22Rv1 (cell line): Measurements from ENCODE around the gene TMBIM4.

Source experiments
- H3K27ac ChIP-seq: fragments of 450-650 bp; 2 replicates; pipeline ENCODE4 v1.5.1; 2017
- ZFX ChIP-seq: fragments of 450-650 bp; IDR thresholded peaks from 2 replicates; pipeline ENCODE4 v1.6.1; 2017; ENCODE audit warnings: antibody characterized with exemption, borderline replicate concordance
- TF ChIP-seq, protein P1 (sequence below): fragments of 450-650 bp; IDR thresholded peaks from 2 replicates; pipeline ENCODE4 v1.5.1; 2017; ENCODE audit warnings: mild to moderate bottlenecking

The TMBIM4 gene

GRCh38 chr12:66163289-66163688 is 6.5 kb downstream of the TMBIM4 start:
- TF ChIP-seq, protein P1, sequence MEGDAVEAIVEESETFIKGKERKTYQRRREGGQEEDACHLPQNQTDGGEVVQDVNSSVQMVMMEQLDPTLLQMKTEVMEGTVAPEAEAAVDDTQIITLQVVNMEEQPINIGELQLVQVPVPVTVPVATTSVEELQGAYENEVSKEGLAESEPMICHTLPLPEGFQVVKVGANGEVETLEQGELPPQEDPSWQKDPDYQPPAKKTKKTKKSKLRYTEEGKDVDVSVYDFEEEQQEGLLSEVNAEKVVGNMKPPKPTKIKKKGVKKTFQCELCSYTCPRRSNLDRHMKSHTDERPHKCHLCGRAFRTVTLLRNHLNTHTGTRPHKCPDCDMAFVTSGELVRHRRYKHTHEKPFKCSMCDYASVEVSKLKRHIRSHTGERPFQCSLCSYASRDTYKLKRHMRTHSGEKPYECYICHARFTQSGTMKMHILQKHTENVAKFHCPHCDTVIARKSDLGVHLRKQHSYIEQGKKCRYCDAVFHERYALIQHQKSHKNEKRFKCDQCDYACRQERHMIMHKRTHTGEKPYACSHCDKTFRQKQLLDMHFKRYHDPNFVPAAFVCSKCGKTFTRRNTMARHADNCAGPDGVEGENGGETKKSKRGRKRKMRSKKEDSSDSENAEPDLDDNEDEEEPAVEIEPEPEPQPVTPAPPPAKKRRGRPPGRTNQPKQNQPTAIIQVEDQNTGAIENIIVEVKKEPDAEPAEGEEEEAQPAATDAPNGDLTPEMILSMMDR, result no peak
- no peak for TF ChIP-seq ZFX
- H3K27ac ChIP-seq, result no peak overlapping the region

DNA sequence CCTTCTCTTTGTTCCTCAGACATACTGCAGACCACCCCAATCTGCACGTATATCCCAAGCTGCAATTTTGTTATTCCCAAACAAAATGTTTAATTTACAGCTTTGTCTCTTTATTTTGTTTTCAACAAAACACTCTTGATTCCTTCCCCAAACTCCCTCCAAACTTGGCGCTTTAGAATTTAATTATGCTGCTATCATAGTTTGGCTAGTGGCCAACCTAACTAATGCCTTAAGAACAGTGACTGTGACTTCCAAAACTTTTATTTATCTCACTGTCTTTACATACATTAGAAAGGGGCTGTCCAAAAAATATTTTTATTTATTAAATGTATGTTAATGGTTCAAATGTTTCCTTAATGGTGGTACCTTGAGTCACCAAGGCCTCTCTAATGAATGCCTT is 7.1 kb downstream of the TMBIM4 start:
- TF ChIP-seq ZFX, result no peak
- TF ChIP-seq, protein P1, result no peak
- H3K27ac ChIP-seq, result no peak overlapping the region

DNA sequence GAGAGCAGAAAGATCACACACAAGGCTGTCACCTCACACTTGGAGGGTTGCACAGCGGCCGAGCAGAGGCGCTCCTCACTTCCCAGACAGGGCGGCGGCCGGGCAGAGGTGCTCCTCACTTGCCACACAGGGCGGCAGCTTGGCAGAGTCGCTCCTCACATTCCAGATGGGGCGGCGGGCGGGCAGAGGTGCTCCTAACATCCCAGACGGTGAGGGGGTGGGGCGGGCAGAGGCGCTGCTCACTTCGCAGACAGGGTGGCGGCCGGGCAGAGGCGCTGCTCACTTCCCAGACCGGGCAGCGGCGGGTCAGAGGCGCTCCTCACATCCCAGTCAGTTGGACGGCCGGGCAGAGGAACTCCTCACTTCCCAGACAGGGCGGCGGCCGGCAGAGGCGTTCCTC is 9.1 kb downstream of the TMBIM4 start:
- TF ChIP-seq ZFX, result no peak

GRCh38 chr12:66159123-66159522 is 10.7 kb downstream of the TMBIM4 start:
- no peak overlapping the region for H3K27ac ChIP-seq
- TF ChIP-seq ZFX, result no peak
- TF ChIP-seq, protein P1, result no peak

More for the DNA sequence above, 9.1 kb downstream of the TMBIM4 start:
- H3K27ac ChIP-seq, result no peak overlapping the region

- H3K27ac ChIP-seq, result no peak overlapping the region
- no peak for TF ChIP-seq ZFX
- TF ChIP-seq, protein P1, result no peak
These were observed 13.1 kb downstream of the TMBIM4 start for GRCh38 chr12:66156654-66157053.

GRCh38 chr12:66154776-66155175 is 15.0 kb downstream of the TMBIM4 start:
- no peak for TF ChIP-seq ZFX
- TF ChIP-seq, protein P1, result no peak
- no peak overlapping the region for H3K27ac ChIP-seq

GRCh38 chr12:66152732-66153131 is 17.1 kb downstream of the TMBIM4 start:
- TF ChIP-seq, protein P1, result no peak
- TF ChIP-seq ZFX, result no peak
- H3K27ac ChIP-seq, result no peak overlapping the region

GRCh38 chr12:66149702-66150398 is 19.9 kb downstream of the TMBIM4 start:
- TF ChIP-seq, protein P1, result no peak
- TF ChIP-seq ZFX, result no peak
- no peak overlapping the region for H3K27ac ChIP-seq
